Astrocyte (in vitro differentiated cells and primary cell): ENCODE results near the gene FNDC3B. TPM values are rescaled to one million over a fixed set of nuclear protein-coding genes. Genes with fewer than 3 reads are reported as not detected.

Source experiments
- DNase-seq: peaks from one replicate; pipeline ENCODE4 v3.0.0-alpha.2; 2010; ENCODE audit warnings: low read depth
- FAIRE-seq: peaks from 2 replicates; lab custom pipeline; 2011; peaks lifted over from hg19 to GRCh38; lab: Jason Lieb, UNC
- H2AFZ ChIP-seq: 2 replicates; pipeline ENCODE4 v1.6.0; 2012; ENCODE audit warnings: low read depth, low read length, inconsistent platforms
- H3K27ac ChIP-seq: 2 replicates; pipeline ENCODE4 v1.5.1; 2011; ENCODE audit warnings: low read depth, low read length, inconsistent platforms
- H3K27me3 ChIP-seq: 2 replicates; pipeline ENCODE4 v1.6.0; 2011; ENCODE audit warnings: low read length, inconsistent platforms; ENCODE audit not compliant: insufficient read depth
- H3K36me3 ChIP-seq: 2 replicates; pipeline ENCODE4 v1.5.1; 2011; ENCODE audit warnings: low read length, inconsistent platforms; ENCODE audit not compliant: insufficient read depth
- H3K4me1 ChIP-seq: 2 replicates; pipeline ENCODE4 v1.5.1; 2011; ENCODE audit warnings: low read length, inconsistent platforms; ENCODE audit not compliant: insufficient read depth
- H3K4me2 ChIP-seq: 2 replicates; pipeline ENCODE4 v1.6.0; 2012; ENCODE audit warnings: low read length, inconsistent platforms
- H3K4me3 ChIP-seq: 2 replicates; pipeline ENCODE4 v1.5.1; 2011; ENCODE audit warnings: low read depth, mild to moderate bottlenecking, low read length, inconsistent platforms; ENCODE audit not compliant: insufficient read depth
- H3K79me2 ChIP-seq: 2 replicates; pipeline ENCODE4 v1.6.0; 2012; ENCODE audit warnings: mild to moderate bottlenecking, low read length, inconsistent platforms; ENCODE audit not compliant: insufficient read depth
- H3K9ac ChIP-seq: 2 replicates; pipeline ENCODE4 v1.6.0; 2012; ENCODE audit warnings: mild to moderate bottlenecking, low read length, inconsistent platforms
- H3K9me3 ChIP-seq: 2 replicates; pipeline ENCODE4 v1.5.1; 2012; ENCODE audit warnings: low read depth, mild to moderate bottlenecking, low read length, inconsistent platforms; ENCODE audit not compliant: insufficient read depth
- H4K20me1 ChIP-seq: 2 replicates; pipeline ENCODE4 v1.6.0; 2012; ENCODE audit warnings: low read length, inconsistent platforms; ENCODE audit not compliant: insufficient read depth
- H3K27ac Mint-ChIP-seq: one replicate; pipeline ENCODE4 v1.8.0; 2021; ENCODE audit warnings: mild to moderate bottlenecking, mixed read lengths; ENCODE audit not compliant: unreplicated experiment
- H3K27me3 Mint-ChIP-seq: one replicate; pipeline ENCODE4 v1.8.0; 2021; ENCODE audit warnings: low read depth, mixed read lengths; ENCODE audit not compliant: unreplicated experiment
- H3K36me3 Mint-ChIP-seq: one replicate; pipeline ENCODE4 v1.8.0; 2021; ENCODE audit warnings: low read depth, mixed read lengths; ENCODE audit not compliant: unreplicated experiment
- H3K4me1 Mint-ChIP-seq: one replicate; pipeline ENCODE4 v1.8.0; 2021; ENCODE audit warnings: low read depth, mixed read lengths; ENCODE audit not compliant: unreplicated experiment
- H3K4me3 Mint-ChIP-seq: one replicate; pipeline ENCODE4 v1.8.0; 2021; ENCODE audit warnings: mild to moderate bottlenecking, moderate library complexity, mixed read lengths; ENCODE audit not compliant: unreplicated experiment
- H3K9me3 Mint-ChIP-seq: one replicate; pipeline ENCODE4 v1.8.0; 2021; ENCODE audit warnings: mild to moderate bottlenecking, mixed read lengths; ENCODE audit not compliant: unreplicated experiment
- CTCF ChIP-seq: IDR thresholded peaks from 2 replicates; pipeline ENCODE4 v1.5.1; 2011; ENCODE audit warnings: low read depth, mild to moderate bottlenecking, inconsistent platforms, low read length, moderate library complexity; ENCODE audit not compliant: insufficient read depth
- EZH2 ChIP-seq: IDR thresholded peaks from 2 replicates; pipeline ENCODE4 v1.6.1; 2012; ENCODE audit warnings: mild to moderate bottlenecking, low read length, inconsistent platforms; ENCODE audit not compliant: insufficient read depth
- total RNA-seq: library from RNA; stranded (reverse); gene quantifications from 2 replicates; pipeline ENCODE4 v1.2.1, GENCODE V29; 2021

FNDC3B gene
- total RNA-seq, 1 donor from 2014 or later: 327 TPM

- Mint-ChIP-seq H3K4me1 (peaks cover 74% of the 10 kb centered on the region), H3K9me3 (no peaks in the 10 kb centered on the region), H3K4me3 (no peak overlapping the region), H3K27ac (peak overlapping the region; percentile 85), H3K27me3 (no peaks in the 10 kb centered on the region), H3K36me3 (peaks cover 25% of the 10 kb centered on the region)
- no peak for TF ChIP-seq EZH2
- no peak for TF ChIP-seq CTCF
- Histone ChIP-seq H3K36me3 (peaks cover 22% of the 10 kb centered on the region), H3K4me1 (peaks cover 38% of the 10 kb centered on the region), H3K9me3 (no peaks in the 10 kb centered on the region), H3K9ac (no peak overlapping the region), H3K4me2 (no peak overlapping the region), H4K20me1 (peaks cover 8% of the 10 kb centered on the region), H3K27me3 (no peaks in the 10 kb centered on the region), H3K27ac (peak overlapping the region; percentile 23), H3K79me2 (peaks cover 62% of the 10 kb centered on the region), H2AFZ (no peak overlapping the region), H3K4me3 (no peak overlapping the region)
- peak; percentile 68 for DNase-seq
- no peak for FAIRE-seq
Measured at GRCh38 chr3:172256101-172256734, 216.8 kb downstream of the FNDC3B start.

- TF ChIP-seq EZH2 (no peak), CTCF (no peak)
- Mint-ChIP-seq H3K27ac (peak overlapping the region; percentile 98), H3K4me1 (peaks cover 79% of the 10 kb centered on the region), H3K27me3 (no peaks in the 10 kb centered on the region), H3K36me3 (peaks cover 33% of the 10 kb centered on the region), H3K4me3 (peak overlapping the region; percentile 47), H3K9me3 (no peaks in the 10 kb centered on the region)
- H3K79me2 ChIP-seq: peaks cover 62% of the 10 kb centered on the region
- H3K27me3 ChIP-seq: no peaks in the 10 kb centered on the region
- no peak overlapping the region for H2AFZ ChIP-seq
- peaks cover 38% of the 10 kb centered on the region for H3K4me1 ChIP-seq
- no peaks in the 10 kb centered on the region for H3K9me3 ChIP-seq
- peak overlapping the region; percentile 73 for H3K9ac ChIP-seq
- no peak overlapping the region for H3K4me3 ChIP-seq
- FAIRE-seq: no peak
- H3K27ac ChIP-seq: peak overlapping the region; percentile 92
- H3K4me2 ChIP-seq: peak overlapping the region; percentile 63
- H3K36me3 ChIP-seq: peaks cover 22% of the 10 kb centered on the region
- DNase-seq: peak; percentile 92
- H4K20me1 ChIP-seq: peaks cover 8% of the 10 kb centered on the region
Measured at GRCh38 chr3:172257648-172258400, 218.4 kb downstream of the FNDC3B start.
